ENCODE data around the gene PPEF2.

The PPEF2 gene

DNA sequence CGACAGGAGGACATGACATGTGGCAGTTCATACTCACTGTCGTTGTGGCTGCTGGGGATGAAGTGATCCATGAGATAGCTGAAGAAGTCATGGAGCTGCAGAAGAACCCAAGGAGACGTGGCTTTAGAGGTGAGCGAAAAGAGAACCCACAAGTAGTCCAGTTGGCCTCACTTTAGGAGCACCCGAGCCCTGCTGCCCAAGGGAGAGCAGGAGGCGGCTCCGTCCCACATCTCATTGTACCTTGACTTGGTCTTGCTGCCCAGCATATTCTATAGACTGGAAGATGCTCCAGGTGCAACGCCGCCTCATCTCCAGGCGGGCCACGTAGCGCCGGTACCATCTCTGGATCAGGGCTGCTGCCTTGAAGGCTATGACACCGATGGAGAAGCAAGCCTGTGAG, 10.6 kb downstream of the PPEF2 start:
- DNase-seq = no peak

DNA sequence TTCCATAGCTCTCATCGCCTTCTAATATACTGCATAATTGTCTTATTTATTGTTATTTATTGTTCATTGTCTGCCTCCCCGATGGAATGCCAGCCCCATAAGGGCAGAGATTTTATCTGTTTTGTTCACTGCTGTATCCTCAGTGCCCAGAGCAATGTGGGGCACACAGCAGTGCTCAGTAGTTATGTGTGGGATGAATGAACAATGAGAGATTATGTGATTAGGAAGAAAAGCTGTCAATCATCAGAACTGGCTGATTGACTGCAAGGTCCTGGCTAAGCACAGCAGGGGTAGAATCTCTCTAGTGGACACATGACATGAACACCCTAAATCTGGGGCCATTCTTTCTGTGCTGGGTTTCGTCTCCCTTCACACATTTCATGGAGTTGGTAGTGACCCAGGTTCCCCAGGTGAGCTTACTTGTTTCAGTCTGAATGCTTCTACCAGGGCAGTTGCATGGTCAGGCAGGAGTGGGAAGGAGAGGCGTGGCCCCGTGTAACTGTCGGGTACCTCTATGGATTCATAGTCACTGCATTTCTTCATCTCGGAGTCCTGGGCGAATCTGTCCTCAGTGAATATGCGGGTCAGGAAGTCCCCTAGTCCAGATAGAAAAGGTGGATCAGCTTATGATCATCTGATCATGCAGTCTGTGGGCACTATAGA, 12.6 kb downstream of the PPEF2 start:
- DNase-seq = no peak

GRCh38 chr4:75886104-75886503, 16.1 kb downstream of the PPEF2 start:
- DNase-seq = no peak

DNA sequence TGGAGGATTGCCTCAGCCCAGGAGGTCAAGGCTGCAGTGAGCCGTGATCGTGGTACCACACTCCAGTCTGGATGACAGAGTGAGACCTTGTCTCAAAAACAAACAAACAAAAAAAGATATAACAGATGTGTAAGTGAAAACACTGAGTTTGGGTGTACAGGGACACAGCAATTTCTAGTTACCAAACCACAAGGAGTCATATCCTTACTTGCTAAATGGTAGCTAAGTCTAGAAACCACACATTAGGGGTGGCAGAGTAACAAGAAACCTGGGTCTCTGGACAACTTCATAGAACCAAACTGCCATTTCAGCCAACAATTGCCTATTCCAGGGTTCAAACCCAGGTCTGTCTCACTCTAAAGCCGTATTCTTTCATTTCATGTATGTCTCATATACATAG, 20.8 kb downstream of the PPEF2 start:
- DNase-seq = no peak

DNA sequence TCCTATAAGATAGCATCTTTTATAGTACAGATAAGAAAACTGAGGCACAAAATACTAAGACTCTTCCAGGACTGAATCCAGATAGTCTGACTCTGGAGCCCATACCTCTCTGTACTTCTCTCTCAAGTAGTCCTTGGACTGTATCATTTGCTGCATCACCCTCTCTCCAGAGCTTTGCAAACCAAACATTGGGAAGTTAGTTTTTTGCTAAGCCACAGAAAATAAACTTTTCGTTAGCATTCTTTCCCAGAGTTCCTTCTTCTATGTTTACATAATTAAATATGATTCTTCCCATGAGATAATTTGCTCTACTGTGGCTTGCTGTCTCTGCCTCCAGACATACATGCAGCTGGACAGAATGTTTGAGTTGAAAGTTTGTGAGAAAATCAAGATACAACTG, 22.0 kb downstream of the PPEF2 start:
- DNase-seq = no peak

- no peak for DNase-seq
Observed at GRCh38 chr4:75878246-75878756, 24.0 kb downstream of the PPEF2 start.

GRCh38 chr4:75876218-75876617, 26.0 kb downstream of the PPEF2 start:
- no peak for DNase-seq

GRCh38 chr4:75869100-75869499, 33.2 kb downstream of the PPEF2 start:
- DNase-seq = no peak

GRCh38 chr4:75867130-75867529, 35.1 kb downstream of the PPEF2 start:
- no peak for DNase-seq

GRCh38 chr4:75860606-75861005, 41.6 kb downstream of the PPEF2 start:
- no peak for DNase-seq

DNA sequence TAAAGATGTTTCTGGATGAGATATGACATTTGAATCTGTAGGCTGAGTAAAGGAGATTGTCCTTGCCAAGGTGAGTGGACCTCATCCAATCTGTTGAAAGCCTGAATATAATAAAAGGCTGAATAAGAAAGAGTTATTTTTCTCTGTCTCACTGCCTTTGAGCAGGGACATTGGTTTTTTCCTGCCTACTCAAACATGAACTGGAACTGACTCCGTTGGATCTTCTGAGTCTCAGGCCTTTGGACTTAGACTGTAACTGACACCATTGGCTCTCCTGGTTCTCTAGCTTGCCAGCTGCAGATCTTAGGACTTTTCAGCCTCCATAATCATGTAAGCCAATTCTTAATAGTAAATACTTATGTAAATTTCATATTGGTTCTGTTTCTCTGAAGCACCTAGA, 43.5 kb downstream of the PPEF2 start:
- no peak for DNase-seq

GRCh38 chr4:75849461-75849860, 52.8 kb downstream of the PPEF2 start:
- no peak for DNase-seq

GRCh38 chr4:75848891-75849290, 53.4 kb downstream of the PPEF2 start:
- DNase-seq = no peak

GRCh38 chr4:75848171-75848760, 54.0 kb downstream of the PPEF2 start:
- DNase-seq = peak; percentile 55

- no peak for DNase-seq
Observed at GRCh38 chr4:75845992-75846391, 56.3 kb downstream of the PPEF2 start.

GRCh38 chr4:75844151-75844662, 58.0 kb downstream of the PPEF2 start:
- DNase-seq = no peak

- DNase-seq = no peak
Observed at GRCh38 chr4:75843596-75843995, 58.7 kb downstream of the PPEF2 start.

- DNase-seq = peak; percentile 44
Observed at GRCh38 chr4:75841641-75842520, 60.4 kb downstream of the PPEF2 start.

- DNase-seq = no peak
Observed at GRCh38 chr4:75834772-75835154, 67.5 kb downstream of the PPEF2 start.

DNA sequence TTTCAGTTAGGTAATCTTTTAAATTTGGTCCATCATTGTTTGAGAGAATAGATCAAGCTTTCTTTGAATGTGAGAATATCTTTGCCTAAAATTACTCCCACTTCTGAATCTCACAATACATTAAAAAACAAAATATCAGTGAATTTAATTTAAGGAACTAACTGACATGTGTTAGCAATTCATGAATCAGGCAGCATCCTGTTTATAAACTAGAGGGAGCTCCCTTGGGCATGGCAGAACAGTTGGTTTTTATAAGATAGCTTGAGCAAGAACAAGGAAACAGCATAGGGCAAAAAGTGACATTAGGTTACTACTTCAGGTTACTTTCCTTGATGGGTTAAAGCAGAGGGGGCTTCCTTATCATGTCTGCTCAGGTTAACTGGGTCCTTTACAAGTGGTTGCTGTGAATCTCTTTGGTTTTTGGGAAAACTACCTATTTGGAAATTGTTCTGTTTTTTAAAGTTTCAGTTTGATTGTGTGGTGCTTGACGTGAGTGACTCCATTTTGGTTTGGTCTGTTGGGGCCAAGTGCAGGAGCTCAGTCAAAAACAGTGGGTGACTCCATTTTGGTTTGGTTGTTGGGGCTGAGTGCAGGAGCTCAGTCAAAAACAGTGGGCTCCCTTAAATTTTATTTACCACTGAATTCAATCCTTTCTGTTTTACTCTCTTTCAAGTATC, 68.0 kb downstream of the PPEF2 start:
- DNase-seq = no peak

GRCh38 chr4:75831856-75832405, 70.3 kb downstream of the PPEF2 start:
- no peak for DNase-seq

DNA sequence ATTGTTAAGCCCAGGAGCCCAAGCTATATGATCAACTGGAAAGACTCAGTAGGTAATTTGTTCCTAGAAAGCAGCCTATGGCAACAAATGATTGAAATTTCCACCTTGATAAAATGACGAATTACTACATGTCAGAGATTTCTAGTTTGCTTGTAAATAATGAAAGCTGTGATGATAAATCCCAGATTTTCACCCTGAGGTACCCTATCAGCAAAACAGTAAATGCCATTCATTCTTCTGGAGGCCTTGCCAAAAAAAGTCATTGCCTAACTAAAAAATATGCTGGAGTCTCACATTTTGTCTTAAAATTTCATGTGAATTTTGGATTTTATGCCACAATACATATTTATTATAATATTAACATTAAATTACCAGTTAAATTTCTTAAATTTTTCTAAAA, 71.3 kb downstream of the PPEF2 start:
- no peak for DNase-seq

DNA sequence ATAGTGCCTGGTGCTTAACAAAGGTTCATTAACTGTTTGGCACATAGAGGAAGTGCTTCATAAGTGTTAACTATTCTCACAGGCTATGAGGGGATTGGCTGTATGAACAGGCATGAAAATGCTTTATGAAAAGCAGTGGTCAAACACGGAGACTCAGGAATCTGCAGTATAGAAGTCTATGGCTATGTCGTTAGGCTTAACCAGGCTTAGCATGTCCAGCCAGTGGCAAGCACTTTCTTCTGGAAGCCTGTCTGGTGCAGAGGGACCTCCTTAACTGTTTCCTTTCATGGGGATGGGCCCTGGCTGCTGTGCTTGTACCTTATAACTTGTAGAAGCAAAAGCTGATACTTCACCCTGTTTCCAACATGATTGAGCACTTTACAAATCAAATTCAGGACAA, 78.4 kb downstream of the PPEF2 start:
- DNase-seq = no peak

Data from NCI-H345 (cell line).